Activated CD4-positive, CD25-positive, alpha-beta regulatory T cell (primary cell): ENCODE measurements around the gene EPB41.
"Not testable (repeated sequence)": the region's sequence is repeated elsewhere in the genome, so short reads cannot be mapped to it uniquely, and the experiment has no call there.

Experiments
- DNase-seq, 4 experiments: peaks; one replicate each; lab custom pipeline; 2025; lab: John Stamatoyannopoulos, UW

The EPB41 gene

DNA sequence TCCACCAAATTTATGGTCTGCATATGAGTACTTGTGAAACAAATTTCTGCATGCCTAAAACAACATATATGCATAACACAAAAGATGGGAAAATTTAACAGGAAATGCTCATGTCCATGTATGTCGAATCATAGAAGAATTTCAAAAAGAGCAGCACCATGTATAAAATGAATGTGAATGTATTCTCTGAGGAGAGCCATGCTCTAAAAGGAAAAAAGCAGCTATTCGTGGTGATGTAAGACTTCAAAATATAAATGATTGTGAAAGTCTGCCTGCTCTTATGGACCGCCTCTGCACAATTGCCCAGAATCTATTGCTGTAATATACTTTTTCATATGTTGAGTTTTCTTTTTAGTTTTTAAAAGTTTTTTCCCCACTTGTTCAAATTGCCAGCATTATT lies 66.8 kb downstream of the EPB41 start:
- no peak for DNase-seq

DNA sequence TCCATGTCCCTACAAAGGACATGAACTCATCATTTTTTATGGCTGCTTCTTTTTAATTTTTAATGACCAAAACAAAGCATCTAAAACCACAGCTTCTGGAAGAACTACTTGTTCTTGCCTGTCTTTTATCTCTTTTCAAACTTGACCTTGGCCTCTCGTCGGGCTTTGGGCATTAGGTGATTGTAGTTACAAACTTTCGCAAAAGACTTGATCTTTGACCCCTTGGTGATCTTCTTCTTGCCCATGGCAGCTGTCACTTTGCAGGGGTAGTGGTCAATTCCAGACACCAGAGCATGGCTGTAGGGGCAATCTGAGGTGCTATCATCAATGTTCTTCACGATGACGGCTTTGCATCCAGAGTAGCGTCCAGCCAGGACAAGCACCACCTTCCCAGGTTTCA lies 67.8 kb downstream of the EPB41 start:
- no peak for DNase-seq

DNA sequence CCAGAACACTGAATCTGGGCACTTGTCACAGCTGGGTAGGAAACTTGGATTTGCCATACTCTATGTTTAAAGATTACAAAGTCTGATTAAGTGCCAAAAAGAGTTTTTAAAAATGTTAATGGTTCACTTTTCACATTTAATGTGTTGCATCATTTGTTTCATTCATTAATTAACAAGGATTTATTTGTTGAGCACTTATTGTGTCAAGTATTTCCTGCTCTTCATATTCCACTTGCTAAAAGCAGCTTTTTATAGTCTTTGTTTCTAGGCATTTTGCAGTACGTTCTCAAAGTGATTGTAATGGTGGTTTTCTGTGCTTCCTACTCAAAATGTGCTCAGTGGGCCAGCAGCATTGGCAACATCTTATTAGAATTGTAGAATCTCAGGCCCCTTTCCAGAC lies 68.7 kb downstream of the EPB41 start:
- DNase-seq = no peak

DNA sequence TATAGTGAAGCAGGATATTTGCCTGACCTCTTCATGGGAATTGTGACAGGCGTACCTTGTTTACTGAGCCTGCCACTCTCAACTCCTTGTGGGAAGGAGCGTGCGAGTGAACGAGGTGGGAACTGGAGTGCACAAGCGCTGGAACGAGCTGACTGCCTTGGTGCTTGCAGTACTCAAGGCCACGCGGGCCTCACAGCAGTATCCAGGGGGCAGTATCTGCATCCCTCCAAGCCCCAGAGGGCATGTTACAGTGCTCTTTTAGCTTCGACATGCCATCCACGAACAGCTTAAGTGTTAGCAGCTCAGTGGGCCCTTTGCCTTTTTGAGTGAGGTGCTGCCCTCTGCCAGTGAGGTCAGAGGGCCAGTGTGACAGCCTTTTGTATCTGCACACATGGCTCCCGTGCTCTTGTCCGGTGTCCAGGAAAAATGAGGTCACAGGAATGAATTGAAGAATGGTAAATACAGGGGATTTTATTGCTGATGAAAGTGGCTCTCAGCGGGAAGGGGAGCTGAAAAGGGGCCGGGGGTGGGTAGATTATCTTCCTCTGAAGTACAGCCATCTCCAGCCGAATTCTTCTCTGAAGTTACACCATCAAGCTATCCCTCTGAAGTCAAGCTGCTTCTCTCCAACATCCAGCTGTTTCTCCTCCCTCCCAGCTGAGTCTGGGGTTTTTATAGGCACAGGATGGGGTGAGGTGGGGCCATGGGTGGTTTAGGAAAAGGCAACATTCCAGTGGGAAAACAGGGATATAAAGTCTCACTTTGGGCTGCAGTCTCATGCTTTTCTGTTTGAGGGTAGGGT lies 69.3 kb downstream of the EPB41 start:
- no peak for DNase-seq

DNA sequence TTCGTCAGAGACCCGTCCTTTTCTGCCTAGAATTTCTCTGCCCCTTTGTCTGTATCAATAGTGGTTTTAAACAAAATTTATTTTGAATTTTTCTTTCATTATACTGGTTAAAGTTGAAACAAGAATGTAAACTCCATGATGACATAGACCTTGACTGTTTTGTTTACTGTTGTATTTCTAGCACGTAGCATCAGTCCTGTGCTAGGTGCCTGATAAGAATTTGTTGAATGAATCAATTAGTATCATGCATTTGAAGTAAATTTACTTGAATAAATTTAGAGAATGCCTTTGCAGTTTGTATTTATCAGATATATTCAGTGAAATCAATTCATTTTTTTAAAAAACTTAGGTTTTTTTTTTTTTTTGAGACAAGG lies 69.9 kb downstream of the EPB41 start:
- DNase-seq = no peak

DNA sequence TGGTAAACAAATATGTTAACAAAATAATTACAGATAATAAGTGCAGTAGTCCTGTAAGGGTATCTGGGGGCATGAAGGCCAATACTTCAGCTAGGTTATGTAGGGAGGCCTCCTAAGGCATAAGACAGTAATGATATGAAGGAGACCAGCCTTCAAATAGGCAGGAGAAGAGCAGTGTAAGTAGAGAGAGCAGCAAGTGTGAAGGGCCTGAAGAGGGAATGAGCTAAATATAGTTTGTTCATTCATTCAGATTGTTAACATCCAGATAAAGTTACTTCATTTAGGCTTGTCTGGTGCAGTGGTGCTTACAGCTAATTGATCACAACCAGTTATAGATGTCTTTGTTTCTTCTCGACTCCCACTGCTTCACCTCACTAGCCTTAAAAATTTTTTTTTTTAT lies 71.1 kb downstream of the EPB41 start:
- DNase-seq = no peak

DNA sequence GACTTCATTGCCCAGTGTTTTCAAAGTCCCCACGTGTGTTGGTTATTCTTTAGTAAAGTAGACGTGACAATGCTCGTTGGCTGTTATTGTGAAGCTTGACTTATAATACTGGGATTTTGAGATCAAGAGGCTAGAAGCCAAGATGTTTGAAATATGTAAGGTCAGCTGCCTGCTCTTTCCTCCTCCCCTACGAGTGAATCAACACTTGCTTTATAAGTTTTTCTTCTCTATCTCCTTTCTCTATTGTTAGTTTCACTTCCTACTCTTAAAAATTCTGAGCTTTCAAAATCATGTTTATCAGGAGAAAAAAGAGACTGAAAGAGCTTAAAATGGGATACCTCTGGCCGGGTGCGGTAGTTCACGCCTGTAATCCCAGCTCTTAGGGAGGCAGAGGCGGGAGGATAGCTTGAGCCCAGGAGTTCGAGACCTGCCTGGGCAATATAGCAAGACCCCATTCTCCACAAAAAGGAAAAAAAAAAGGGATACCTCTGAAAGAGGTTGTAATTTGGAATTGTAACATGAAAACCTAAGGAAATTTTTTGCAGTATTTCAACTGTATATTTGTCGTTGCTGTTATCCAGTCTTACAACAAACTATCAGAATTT lies 72.0 kb downstream of the EPB41 start:
- no peak for DNase-seq

DNA sequence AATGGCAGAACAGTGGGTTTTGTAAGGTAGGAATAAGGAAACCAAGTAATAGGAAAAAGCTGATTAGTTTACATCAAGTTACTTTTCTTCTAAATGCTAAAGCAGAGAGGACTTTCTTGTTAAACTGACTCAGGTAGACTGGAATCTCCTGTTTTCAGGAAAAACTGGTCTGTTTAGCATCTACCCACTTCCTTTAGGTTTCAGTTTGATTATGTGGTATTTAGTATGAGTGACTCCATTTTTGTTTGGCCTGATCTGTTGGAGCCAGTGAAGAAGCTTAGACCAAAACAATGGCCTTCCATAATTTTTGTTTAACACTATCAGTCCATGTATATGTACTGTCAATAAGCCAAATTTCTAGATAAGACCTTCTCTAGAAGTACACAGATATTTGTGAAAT lies 88.4 kb downstream of the EPB41 start:
- no peak for DNase-seq

DNA sequence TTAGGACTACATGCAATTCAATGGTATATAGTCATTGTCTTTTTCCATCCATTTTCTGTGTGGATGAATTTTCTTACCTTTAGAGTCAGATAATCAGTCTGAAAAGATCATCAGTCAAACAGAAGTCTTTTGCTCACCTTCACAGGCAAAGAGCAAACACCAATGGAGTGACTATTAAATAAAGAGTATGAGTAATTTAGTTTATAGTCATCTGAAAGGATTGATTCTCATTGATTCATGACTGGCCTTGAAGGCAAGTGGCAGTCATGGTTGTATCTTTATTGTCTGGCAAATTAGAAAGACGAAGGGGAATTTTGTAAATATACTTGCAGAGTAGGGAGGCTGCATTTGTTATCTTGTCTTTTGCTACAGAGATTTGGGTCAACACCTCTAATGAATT lies 89.9 kb downstream of the EPB41 start:
- no peak for DNase-seq

DNA sequence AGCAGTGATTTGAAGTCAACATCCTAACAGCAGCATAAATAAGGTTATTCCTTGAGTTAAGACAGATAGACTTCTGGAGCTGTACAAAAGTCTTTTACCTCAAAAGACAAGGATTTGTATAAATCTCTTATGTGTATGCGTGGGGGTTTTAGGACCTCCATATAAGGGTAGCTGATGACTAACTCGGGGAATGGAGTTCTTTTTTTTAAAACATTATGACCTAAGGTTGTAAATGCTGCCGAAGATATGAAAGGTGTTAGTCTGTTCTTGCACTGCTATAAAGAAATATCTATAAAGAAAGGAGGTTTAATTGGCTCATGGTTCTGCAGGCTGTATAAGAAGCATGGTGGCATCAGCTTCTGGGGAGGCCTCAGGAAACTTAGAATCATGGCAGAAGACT lies 90.4 kb downstream of the EPB41 start:
- DNase-seq = no peak

DNA sequence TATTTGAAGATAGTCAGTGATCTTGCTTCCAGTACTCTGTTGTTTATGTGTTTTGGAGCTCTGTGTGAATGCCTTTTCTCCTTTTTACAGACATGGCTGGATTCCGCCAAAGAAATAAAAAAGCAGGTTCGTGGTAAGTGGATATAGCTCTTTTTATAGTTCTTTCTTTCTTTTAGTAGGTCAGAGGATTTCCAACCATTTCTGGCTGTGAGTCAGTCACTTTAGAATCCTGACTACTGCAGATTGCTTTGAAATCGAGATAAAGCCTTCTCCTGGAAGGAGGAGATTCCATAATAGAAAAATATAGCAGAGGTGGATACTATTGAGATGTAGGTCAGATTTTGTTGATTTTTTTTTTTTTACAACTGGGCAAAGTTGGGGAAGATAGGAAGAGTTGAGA lies 97.4 kb downstream of the EPB41 start:
- DNase-seq = no peak

DNA sequence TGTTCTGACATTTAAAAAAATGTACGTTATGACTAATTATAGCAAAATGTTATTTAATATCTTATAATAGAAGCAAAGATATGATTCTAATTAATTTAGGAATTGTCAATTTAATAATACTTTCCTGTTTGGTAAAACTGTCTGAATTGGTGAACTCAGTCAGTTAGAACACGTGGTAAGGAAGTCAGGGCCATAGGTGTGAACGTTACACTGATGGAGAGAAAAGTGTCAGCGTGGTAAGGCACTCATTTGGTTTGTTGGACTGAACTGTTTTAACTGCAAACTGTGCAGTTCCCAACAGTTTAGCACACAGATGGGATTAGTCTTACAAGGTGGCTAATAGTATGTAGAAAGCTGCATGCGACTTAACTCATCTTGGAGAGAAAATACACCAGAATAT lies 102.9 kb downstream of the EPB41 start:
- DNase-seq = no peak

DNA sequence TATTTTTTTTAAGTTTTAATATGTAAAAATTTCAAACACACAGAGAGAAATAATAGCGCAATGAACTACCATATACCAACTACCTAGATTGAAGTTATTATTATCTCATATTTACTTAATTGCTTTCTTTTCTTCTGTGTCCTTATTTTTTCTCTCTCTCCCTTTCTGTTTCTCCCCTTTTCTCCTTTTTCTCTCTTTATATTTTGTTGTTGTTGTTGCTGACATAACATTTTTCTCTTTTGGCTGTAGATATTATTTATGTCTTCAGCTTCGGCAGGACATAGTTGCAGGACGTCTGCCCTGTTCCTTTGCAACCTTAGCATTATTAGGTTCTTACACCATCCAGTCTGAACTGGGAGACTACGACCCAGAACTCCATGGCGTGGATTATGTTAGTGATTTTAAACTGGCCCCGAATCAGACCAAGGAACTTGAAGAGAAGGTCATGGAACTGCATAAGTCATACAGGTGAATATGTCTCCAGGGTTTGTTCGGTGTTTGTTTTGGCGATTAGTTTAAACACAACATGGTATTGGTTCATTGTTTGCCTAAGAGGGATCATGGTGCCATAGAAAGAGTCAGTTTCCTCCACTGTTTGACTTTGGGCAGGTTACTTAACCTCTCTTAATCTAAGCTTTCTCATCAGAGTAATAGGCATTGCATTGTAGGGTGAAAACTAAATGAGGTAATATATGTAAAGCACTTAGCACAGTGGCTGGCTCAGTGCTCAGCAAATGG lies 103.8 kb downstream of the EPB41 start:
- DNase-seq = no peak

DNA sequence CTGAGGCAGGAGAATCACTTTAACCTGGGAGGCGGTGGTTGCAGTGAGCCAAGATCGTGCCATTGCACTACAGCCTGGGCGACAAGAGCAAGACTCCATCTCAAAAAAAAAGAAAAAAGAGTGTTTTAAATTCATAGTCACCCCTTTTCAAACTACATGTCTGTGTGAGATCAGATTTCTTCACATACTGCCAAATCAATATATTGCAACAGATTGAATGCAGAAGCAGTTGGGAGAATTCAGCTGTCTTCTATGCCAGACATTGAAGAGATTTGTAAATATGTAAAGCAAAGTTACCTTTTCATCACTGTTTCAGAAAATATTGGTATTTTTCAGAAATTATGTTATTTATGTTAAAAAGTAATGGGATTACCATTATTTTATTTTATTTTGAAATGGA lies 108.3 kb downstream of the EPB41 start:
- DNase-seq = no peak

DNA sequence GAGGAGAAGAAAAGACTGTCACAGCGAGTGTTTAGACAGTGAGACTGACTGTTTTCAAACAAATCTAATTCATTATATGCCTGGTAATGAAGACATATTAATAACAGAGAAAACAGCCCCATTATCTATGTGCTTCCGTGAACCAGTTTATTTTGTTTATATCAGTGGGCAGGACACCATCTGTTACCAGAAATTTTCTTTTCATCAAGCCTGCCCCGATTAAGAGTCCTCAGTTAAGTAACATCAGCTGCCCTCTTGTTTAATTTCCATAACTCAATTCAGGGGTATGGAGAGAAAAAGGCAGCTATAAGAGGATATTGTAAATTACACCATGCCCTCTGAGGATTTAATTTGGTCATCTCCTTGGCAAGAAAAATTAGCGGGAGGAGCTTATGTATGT lies 115.3 kb downstream of the EPB41 start:
- no peak for DNase-seq

DNA sequence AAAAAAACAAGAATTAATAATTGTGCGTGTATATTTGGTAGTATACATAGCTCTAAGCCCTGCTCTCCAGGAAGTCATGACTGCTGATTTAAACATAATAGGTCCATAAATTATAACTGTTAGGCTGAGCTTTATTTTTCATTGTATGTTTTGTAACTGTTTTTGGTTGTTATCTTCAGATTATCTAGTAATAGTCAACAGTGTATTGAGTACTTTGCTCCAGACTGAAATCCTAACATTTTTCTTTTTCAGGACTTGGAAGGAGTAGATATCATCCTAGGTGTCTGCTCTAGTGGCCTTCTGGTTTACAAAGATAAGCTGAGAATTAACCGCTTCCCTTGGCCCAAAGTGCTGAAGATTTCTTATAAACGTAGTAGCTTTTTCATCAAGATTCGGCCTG lies 118.5 kb downstream of the EPB41 start:
- DNase-seq = no peak

DNA sequence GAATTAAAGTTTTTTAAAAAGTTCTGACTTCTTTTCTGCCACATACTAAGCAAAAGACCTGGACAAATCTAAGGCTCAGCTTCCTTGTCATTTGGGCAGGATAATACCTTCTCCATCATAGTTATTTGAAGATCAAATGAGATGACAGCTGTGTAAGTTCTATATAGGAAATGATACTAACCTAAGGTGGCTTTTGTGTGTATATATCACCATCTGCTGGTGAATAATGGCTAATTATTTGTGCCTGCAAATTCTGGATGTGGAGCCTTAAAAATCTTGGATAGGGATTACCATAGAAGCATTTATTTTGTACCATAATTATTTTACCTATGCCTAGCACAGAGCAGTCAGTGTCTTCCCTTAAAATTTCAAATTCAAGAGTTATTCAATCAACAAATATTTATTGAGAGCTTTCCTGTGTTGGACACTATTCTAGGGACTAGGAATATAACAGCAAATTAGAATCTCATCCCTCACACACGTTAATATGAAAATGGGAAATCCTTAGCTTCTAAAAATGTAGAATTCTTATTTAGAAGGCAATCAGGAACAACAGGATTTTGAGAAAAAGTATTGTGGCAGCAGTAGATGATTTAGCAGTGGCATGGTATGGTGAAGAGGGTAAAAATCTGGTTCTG lies 119.6 kb downstream of the EPB41 start:
- no peak for DNase-seq

DNA sequence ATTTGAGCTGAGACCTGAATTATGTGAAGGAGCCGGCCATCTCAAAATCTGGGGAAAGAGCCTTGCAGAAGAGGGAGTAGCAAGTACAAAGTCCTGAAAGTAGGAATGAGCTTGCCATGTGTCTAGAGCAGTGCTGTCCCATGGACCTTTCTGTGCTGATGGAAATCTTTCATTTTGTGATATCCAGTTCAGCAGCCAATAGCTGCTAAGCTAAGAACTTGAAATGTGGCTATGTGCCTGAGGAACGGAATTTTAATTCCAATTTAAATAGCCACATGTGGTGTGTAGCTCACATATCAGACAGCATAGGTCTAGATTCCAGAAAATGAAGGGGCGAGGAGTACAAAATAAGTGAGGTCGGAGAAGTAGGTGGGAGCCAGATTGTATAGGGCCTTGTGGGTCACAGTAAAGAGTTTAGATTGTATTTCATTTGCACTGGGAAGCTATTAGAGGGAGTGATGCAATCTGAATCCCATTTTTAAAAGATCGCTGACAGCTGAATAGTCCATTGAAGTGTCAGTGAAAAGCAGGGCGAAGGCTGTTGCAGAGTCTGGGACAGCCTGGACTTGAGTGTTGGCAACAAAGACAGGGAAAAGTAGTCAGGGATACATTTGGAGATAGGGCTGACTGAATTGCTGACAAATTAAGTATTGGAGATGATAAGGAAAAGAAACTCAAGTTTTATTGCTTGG lies 129.1 kb downstream of the EPB41 start:
- no peak for DNase-seq

DNA sequence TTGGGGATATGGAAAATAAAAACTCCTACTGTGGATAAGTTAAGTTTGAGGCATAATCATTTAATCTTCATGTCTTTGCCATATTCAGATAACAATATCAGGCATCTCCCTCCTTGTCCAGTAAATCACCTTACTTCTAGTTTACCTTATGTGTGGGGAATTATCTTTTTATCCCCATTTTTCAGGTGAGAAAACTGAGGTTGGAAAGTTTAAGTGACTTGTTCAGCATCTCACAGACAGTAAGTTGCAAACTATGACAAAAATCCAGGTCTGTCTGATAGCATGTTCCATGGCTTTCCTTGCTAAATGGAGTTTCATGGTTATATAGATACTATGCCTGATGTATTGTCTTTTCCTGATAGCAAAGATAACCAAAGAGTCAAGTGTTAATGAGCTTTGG lies 129.6 kb downstream of the EPB41 start:
- no peak for DNase-seq

DNA sequence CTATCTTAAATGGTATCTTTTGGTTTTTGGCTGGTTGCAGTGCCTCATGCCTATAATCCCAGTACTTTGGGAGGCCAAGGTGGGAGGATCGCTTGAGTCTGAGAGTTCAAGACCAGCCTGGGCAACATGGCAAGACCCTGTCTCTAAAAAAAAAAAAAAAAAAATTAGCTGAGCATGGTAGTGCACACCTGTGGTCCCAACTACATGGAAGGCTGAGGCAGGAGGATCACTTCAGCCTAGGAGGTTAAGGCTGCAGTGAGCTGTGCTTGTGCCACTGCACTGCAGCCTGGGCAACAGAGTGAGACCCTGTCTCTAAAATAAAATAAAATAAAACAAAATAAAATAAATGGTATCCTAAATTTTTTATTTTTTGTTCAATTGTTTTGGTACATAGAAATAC lies 131.3 kb downstream of the EPB41 start:
- not testable (repeated sequence) for DNase-seq

DNA sequence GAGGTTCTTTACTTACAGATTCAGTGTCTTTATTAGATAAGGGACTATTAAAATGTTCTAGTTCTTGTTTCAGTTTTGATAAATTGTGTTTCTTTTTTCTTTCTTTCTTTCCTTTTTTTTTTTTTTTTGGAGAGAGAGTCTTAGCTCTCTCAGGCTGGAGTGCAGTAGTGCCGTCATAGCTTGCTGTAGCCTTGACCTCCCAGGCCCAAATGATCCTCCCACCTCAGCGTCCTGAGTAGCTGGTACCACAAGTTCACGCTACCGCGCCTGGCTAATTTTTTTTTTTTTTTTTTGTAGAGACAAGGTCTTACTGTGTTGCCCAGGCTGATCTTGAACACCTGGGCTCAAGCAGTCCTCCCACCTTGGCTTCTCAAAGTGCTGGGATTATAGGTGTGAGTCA lies 132.8 kb downstream of the EPB41 start:
- no peak for DNase-seq

DNA sequence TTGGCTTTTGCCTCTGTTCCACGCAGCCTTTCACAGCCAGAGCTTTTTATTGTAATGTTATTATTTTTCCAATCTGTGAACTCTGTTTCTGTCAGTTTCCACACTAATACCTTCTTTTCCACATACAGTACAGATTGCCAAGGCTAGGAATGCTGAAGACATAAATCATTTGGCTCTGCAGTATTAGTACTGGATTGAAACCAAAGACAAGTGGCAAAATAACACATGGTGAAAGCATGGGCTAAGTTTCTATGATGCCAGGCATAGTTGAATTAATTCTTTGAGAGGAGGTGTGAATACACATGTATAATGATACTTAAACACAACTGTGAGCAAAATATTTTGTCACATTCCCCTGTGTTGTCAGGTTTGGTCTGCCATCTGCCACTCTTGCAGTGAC lies 135.8 kb downstream of the EPB41 start:
- DNase-seq = no peak
